HCT116 (cell line): ENCODE data around the gene POU3F2. TPM values are rescaled to one million over a fixed set of nuclear protein-coding genes. Genes with fewer than 3 reads are reported as not detected.

Source experiments
- total RNA-seq: library from RNA; stranded (reverse); gene quantifications from one replicate; pipeline ENCODE4 v1.2.1, GENCODE V29; 2021; ENCODE audit not compliant: unreplicated experiment

Gene POU3F2
- total RNA-seq, 1 experiment from 2014 or later: not detected

Other genes starting within 250 kb of the POU3F2 start
- gene FBXL4, start 113.4 kb downstream of the POU3F2 start, total RNA-seq: 15.7 TPM